NCI-H128 (cell line): Measurements from ENCODE around the gene TMEM219.
A peak's percentile ranks its signal among the peaks of the same experiment; 100 is the strongest.
"Not testable (repeated sequence)": the region's sequence is repeated elsewhere in the genome, so short reads cannot be mapped to it uniquely, and the experiment has no call there.

Experiments used
- DNase-seq: peaks from one replicate; lab custom pipeline; 2025; ENCODE audit not compliant: unreplicated experiment; lab: John Stamatoyannopoulos, UW

The TMEM219 gene

GRCh38 chr16:29961479-29962343, at the start of gene TMEM219:
TMEM219 (plus strand) TSS chr16:29962079; CDS start chr16:29963144, 1,065 bp downstream.
- peak; percentile 53 for DNase-seq

DNA sequence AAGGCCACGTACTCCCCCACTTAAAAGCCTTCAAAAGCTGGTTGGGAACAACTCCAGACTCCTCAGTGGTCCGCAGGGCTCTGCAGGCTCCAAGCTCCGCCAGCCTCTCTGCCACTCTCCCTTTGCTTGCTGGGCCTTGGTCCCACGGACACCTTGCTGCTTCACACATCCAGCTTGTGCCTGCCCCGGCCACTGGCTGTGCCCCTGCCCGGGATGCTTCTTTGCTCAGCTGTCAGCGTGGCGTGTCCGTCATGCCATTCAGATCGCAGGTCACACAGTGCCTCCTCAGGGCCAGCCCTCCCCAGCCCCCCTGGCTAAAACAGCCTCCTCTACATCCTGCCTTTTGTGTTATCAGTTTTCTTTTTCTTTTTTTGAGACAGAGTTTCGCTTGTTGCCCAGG, 49.8 kb upstream of the TMEM219 start:
- DNase-seq = no peak

DNA sequence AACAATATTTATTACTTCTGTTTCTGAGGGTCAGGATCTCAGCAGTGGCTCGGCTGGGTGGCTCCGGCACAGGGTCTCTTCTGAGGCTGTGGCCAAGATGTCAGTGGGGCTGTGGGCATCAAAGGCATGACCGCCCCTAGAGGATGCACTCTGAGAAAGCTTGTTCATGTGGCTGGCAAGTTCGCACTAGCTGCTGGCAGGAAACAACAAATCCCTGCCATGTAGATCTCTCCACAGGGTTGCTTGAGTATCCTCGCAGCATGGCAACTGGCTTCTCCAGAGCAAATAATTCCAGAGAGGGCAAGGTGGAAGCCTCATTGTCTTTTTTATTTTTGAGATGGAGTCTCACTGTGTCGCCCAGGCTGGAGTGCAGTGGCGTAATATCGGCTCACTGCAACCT, 48.4 kb upstream of the TMEM219 start:
- DNase-seq = no peak

DNA sequence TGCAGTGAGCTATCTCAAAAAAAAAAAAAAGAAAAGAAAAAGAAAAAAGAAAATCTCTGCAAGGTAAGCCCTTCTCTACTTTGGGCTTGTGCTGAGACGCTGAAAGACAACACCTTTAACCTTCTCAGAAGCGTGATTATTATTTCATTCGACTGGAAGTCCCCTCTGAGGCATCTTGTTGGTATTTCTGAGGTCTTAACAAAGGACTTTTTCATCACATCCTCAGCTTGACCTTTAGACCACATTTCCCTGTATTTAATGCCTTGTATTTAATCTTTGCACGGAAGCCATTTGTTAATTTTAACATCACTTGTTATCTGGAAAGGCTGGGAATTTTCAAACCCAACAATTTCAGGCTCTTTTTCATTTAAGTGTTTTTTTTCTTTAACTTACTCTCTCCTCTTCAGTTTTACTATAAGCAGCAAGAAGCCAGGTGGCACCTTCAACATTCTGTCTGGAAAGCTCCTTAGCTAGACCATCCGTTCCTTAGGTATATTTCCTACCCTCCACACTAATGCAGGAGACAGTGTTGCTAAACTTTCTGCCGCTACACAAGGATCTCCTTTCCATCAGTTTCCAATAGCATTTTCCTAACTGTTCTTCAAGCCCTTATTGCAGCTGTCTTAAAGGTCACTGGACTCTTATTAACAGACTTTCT, 46.2 kb upstream of the TMEM219 start:
- DNase-seq = no peak

GRCh38 chr16:29916979-29917378, 44.9 kb upstream of the TMEM219 start:
- no peak for DNase-seq

DNA sequence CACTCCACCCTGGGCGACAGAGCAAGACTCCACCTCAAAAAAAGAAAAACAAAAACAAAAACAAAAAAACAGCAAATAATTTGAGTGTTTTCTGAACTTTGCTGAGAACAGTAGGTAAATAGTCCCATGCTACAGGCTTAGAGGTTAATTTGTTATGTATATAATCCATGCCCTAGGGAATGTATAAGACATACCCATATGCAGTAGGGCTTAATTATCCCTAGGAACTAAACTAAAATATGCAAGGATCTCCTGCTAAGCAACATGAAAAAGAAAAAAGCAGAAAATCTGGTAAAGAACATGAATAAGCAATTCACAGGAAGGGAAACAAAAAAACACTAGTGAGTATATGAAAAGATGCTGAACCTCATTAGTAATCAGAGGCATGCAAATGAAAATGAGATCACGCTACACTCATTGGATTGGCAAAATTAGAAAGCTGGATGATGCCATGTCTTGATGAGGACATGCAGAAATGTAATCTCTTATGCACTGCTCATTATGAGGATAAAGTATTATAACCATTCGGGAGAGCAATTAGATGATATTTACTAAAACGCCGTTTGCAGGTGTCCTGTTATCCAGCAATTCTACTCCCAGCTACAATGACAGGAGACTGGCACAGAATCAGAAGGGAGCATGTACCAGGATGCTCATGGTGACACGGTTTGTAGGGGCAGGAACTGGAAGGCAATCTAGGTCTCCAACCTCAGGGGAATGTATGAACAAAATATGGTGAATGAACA, 41.4 kb upstream of the TMEM219 start:
- no peak for DNase-seq

DNA sequence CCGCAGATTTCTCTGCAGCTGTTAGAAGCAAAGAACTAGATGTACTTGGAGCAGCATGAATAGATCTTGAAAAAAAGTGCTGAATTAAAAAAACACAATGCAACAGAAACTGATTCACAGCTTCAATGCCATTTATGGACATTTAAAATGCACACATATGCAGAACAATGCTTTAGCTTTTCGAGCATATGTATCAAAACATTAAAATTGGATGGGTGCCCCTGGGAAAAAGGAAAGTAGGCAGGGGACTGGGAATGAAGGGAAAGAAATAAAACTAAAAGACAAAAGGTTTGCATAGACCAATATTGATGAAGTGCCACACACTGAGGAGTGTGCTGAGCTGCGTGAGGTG, 40.9 kb upstream of the TMEM219 start:
- no peak for DNase-seq

- DNase-seq = no peak
Observed at GRCh38 chr16:29922326-29922725, 39.6 kb upstream of the TMEM219 start.

DNA sequence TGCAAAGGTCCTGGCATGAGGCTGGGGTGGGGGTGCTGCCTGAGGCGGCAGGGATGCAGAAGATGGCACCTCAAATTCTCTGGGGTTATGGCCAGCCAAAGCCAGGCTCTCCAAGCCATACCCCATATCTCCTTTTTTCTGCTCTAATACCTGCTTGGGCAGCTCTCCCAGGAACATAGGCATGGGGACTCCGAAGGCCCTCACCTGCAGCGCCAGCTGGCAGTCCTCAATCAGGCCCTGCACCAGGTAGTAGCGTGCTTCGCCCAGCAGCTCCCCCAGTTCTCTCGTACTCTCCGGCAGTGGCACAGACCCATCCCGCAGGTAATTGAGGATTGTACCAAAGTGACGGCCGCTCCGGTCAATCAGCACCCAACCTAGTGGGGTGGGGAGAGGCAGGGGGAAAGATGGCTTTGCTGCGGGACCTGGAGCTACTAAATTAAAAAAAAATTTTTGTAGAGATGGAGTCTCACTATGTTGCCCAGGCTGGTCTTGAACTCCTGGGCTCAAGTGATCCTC, 38.8 kb upstream of the TMEM219 start:
- DNase-seq = no peak

DNA sequence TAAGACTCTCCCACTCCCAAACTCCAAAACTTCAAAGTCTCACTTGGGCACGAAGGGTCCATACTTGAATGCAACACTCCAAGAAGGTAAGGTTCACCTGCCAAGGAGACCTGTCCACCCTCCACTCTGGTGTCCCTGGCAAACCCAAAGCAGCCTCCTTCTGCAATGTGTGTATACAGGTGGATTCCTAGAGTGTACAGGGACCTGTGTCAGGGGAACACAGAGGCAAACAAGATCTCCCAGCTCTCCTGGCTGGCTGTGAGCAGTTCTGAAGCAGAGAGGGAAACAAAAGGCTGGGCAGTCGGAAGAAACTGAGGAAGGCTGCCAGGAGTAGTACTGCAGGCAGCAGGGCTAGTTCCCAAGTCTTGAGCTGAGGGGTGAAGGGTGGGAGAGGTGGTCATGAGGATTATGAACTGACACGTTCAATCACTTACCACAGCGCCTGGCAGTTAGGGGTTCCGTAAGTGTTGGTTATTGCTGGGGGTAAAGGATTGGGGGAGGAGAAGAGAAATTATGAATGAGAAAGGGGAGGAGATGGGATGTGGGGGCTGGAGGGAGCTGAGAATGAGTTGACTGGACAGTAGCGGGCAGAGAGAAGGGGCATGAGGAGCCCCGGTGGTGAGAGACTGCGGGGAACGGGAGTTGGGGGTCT, 36.6 kb upstream of the TMEM219 start:
- DNase-seq = no peak

- peak; percentile 74 for DNase-seq
Observed at GRCh38 chr16:29925781-29926710, 35.8 kb upstream of the TMEM219 start, which contains the start of gene KCTD13. KCTD13 (minus strand) TSS chr16:29926226; CDS start chr16:29926033, 193 bp downstream.

DNA sequence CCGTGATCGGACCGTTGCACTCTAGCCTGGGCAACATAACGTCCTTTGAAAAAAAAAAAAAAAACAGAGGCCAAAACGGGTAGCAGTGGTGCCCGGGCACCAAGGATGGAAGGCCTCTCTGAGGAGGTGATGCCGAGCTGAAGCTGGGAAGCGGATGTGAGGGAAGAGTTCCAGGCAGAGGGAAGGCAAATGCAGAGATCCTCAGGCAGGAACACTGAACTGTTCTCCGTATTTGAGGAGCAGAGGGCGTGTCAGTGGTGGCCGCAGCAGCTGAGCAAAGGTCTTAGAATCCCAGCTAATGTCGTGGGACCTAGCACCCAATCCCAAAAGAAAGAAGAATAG, 35.2 kb upstream of the TMEM219 start:
- DNase-seq = no peak

DNA sequence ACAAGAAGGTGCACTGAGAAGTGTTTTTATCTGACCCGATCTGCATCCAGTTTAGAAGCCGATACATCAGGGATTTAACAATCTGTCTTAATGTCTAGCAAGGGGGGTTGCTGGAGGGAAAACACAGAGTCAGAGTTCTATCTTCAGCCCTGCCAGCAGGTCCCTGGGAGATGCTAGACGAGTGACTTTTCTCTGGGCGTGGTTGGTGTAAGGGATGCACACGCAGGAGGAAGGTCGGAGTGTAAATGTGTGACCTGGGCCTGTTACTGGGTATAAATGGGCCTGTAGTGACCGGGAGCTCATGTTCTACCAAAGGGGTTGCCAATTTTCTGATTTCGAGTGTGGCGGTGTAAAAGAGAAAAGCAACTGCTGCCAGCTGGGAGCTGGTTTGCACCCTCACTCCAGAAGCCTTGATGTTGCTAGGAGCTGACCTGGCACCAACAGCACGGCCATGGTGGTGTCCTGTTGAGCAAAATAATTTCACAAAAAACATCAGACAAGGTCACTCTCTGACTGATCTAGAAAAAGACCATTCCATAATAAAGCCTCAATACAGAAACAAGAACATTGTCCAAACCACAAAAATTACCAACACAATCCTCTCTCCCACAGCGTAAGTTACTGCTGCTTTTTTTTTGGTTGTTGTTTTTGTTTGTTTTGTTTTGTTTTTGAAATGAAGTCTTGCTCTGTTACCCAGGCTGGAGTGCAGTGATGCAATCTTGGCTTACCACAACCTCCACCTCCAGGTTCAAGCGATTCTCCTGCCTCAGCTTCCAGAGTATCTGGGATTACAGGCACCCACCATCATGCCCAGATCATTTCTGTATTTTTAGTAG, 34.6 kb upstream of the TMEM219 start:
- no peak for DNase-seq

- not testable (repeated sequence) for DNase-seq
Observed at GRCh38 chr16:29931750-29932149, 30.1 kb upstream of the TMEM219 start.

- no peak for DNase-seq
Observed at GRCh38 chr16:29940656-29941055, 21.2 kb upstream of the TMEM219 start.

GRCh38 chr16:29943846-29944799, 17.8 kb upstream of the TMEM219 start:
- DNase-seq = no peak

DNA sequence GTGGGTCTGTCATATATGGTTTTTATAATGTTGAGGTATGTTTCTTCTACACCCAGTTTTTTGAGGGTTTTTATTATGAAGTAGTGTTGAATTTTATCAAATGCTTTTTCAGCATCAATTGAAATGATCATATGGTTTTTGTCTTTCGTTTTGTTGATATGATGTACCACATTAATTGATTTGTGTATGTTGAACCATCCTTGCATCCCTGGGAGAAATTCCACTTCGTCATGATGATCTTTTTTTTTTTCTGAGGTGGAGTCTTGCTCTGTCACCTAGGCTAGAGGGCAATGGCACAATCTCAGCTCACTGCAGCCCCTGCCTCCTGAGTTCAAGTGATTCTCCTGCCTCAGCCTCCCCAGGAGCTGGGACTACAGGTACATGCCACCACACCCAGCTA, 14.0 kb upstream of the TMEM219 start:
- DNase-seq = no peak
